DND-41 (cell line): ENCODE data around the gene PODXL.

Source experiments
- EZH2 ChIP-seq: IDR thresholded peaks from 3 replicates; pipeline ENCODE4 v1.6.1; 2012; ENCODE audit warnings: borderline replicate concordance, low read depth, mild to moderate bottlenecking, moderate library complexity, low read length, inconsistent platforms; ENCODE audit not compliant: severe bottlenecking
- TF ChIP-seq, protein P1 (sequence below): IDR thresholded peaks from 2 replicates; pipeline ENCODE4 v1.5.1; 2012; ENCODE audit warnings: borderline replicate concordance, low read length, moderate library complexity, mild to moderate bottlenecking; ENCODE audit not compliant: poor library complexity, severe bottlenecking; ENCODE audit errors: extremely low read depth

DNA sequence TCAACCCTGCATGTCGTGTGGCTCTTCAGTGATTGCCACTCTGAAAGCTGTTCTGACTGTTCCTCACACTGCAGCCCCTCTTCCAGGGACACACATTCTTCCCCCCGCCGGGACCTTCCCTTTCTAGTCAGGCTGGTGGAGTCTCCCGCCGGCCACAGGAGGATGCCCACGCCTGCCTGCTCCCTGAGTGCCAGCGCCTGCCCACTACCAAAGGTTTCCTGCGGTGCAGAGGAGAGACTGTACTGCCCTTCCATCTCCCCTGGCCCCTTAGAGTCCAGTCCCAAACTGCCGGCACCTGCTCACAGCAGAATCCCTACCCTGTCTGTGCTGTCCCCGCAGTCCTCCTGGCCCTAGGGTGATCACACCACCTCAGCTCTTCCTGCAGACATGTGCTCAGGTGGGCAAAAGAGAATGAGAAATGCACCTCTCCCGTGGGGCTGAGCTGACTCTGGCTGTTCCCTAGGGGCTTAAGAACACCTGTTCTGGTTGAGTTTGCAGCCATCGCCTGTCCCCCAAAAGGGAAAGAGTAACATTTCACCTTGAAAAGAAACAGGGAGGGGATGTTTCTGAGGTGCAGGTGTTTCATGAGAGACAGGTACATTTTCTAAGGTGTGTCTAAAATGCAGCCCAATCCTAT lies 1.4 kb downstream of the PODXL start:
- TF ChIP-seq, protein P1, sequence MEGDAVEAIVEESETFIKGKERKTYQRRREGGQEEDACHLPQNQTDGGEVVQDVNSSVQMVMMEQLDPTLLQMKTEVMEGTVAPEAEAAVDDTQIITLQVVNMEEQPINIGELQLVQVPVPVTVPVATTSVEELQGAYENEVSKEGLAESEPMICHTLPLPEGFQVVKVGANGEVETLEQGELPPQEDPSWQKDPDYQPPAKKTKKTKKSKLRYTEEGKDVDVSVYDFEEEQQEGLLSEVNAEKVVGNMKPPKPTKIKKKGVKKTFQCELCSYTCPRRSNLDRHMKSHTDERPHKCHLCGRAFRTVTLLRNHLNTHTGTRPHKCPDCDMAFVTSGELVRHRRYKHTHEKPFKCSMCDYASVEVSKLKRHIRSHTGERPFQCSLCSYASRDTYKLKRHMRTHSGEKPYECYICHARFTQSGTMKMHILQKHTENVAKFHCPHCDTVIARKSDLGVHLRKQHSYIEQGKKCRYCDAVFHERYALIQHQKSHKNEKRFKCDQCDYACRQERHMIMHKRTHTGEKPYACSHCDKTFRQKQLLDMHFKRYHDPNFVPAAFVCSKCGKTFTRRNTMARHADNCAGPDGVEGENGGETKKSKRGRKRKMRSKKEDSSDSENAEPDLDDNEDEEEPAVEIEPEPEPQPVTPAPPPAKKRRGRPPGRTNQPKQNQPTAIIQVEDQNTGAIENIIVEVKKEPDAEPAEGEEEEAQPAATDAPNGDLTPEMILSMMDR: no peak
- no peak for TF ChIP-seq EZH2
